Anterior cingulate cortex (tissue), 58 donors: ENCODE data around the gene MGLL.

Source experiments
- DNase-seq, 58 donors: peaks; one replicate each; lab custom pipeline; 2025; lab: John Stamatoyannopoulos, UW

MGLL gene

GRCh38 chr3:127835993-127836882 lies 13.9 kb upstream of the MGLL start:
- DNase-seq, result no peak

- no peak for DNase-seq
Observed at GRCh38 chr3:127834771-127835170, 12.5 kb upstream of the MGLL start.

- DNase-seq, result no peak
Observed at GRCh38 chr3:127833281-127834032, 11.1 kb upstream of the MGLL start.

- DNase-seq, result no peak
Observed at GRCh38 chr3:127831723-127832172, 9.4 kb upstream of the MGLL start.

- DNase-seq, result no peak
Observed at GRCh38 chr3:127829537-127829936, 7.2 kb upstream of the MGLL start.

GRCh38 chr3:127827808-127828207 lies 5.5 kb upstream of the MGLL start:
- no peak for DNase-seq

- DNase-seq, result no peak
Observed at GRCh38 chr3:127825756-127826155, 3.4 kb upstream of the MGLL start.

- DNase-seq, result no peak
Observed at GRCh38 chr3:127824151-127824825, 2.0 kb upstream of the MGLL start.

- DNase-seq, result peak in 3 of 58 donors; percentile 32 to 56 (median 35)
Observed at GRCh38 chr3:127823426-127823857, 1.1 kb upstream of the MGLL start.

GRCh38 chr3:127822682-127823425 lies 539 bp upstream of the MGLL start:
- DNase-seq, result peak in 37 of 58 donors; percentile 24 to 79 (median 54)

GRCh38 chr3:127821394-127821793 lies 921 bp downstream of the MGLL start:
- peak in 1 of 58 donors; percentile 24 for DNase-seq

- no peak for DNase-seq
Observed at GRCh38 chr3:127820826-127821313, 1.4 kb downstream of the MGLL start.

GRCh38 chr3:127820221-127820825 lies 2.0 kb downstream of the MGLL start:
- DNase-seq, result no peak

- DNase-seq, result no peak
Observed at GRCh38 chr3:127819656-127820055, 2.7 kb downstream of the MGLL start.

GRCh38 chr3:127819086-127819485 lies 3.2 kb downstream of the MGLL start:
- no peak for DNase-seq

- no peak for DNase-seq
Observed at GRCh38 chr3:127817406-127817841, 4.9 kb downstream of the MGLL start.

- peak in 1 of 58 donors; percentile 24 for DNase-seq
Observed at GRCh38 chr3:127816783-127817405, 5.4 kb downstream of the MGLL start.

- DNase-seq, result no peak
Observed at GRCh38 chr3:127815641-127816605, 6.4 kb downstream of the MGLL start.
